ENCODE results near the gene FKTN. TPM values are rescaled to one million over a fixed set of nuclear protein-coding genes. Genes with fewer than 3 reads are reported as not detected.
"Not testable (repeated sequence)": the region's sequence is repeated elsewhere in the genome, so short reads cannot be mapped to it uniquely, and the experiment has no call there.

Gene FKTN
- total RNA-seq (2014; rRNA removed; shearing (Covaris generic)), result 10.4 and 10.5 TPM in 2 replicates
- 12.1 and 14.5 TPM in 2 replicates for polyA plus RNA-seq (2015; cell fraction: cytosol; rRNA removed)
- 31.5 and 32.5 TPM in 2 replicates for polyA plus RNA-seq (2015; cell fraction: nucleus; rRNA removed)

DNA sequence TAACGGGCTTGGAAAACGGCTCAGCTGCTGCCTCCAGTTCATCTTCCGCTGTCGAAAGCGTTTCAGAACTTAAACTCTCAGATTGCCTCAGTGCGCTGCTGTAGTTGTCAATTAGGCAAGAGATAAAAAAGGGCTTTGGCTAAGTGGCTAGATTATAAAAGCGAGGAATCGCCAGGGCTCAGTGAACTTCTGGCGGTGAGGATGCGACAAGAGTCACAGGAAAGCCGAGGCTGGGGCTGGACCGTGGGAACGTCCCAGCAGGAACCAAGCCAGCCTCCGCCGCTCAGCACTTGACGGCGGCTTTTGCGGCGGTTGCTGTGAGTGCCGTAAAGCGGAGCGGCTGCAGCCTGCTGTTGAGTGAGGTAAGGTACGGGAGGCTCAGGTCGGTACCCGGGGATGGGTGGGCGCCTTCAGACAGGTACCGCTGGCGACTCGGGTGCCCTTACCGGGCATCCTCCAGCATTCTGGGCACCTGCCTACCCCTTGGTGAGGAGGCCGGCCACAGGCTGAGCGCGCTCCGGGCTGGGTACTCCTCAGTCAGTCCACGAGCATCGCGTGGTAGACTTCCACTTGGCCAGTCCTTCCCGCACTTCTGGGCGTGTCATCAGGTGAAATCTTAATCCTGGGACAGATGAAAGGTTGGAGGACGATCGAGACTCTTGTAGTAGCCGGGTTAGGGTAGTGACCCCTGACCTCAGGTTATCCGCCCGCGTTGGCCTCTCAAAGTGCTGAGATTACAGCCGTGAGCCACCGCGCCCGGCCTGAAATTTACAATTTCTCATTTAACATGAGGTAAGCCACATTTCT lies at the start of gene FKTN:
Gene FKTN (plus strand): TSS at position 328 of the 807 bp plus-strand sequence. CDS start 16,902 bp downstream, outside the sequence.
- DNase-seq (ENCODE audit: low read depth), result peak; percentile 90

DNA sequence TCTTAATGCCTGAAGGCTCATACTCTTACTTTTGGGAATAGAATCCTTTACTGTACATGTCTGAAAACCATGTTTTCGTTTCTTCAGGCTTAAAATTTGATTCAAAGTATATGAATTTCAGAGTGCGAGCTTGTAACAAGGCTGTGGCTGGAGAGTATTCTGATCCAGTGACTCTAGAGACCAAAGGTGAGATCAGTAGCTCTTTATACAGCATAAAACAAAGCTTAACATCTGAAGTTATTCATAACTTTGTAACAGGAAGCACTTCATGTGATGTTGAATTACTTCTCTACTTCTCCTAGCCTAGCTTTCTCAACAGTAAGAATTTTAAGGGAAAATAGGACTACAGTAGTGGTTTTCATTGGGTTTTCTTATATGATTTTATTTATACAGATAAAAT lies 49.4 kb upstream of the FKTN start:
- no peak for DNase-seq (ENCODE audit: low read depth)

DNA sequence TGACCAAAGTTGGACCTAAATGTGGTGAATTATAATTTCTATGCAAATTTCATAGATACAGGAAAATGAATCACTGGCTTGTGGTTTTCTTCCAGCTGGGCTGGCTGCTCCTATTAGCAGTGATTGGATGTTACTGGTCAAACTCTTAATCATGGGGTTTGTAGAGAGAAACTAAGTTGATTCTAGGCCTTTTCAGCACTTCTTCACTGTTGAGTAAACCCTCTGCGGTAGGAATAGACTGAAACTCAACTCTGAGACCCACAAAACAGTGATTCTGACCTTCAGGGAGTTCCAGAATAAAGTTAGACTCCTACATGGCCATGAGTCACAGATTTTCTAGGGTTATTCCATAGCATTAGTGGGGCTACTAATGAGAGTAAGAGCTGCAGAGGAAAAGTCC lies 47.9 kb upstream of the FKTN start:
- DNase-seq (ENCODE audit: low read depth), result peak; percentile 86

DNA sequence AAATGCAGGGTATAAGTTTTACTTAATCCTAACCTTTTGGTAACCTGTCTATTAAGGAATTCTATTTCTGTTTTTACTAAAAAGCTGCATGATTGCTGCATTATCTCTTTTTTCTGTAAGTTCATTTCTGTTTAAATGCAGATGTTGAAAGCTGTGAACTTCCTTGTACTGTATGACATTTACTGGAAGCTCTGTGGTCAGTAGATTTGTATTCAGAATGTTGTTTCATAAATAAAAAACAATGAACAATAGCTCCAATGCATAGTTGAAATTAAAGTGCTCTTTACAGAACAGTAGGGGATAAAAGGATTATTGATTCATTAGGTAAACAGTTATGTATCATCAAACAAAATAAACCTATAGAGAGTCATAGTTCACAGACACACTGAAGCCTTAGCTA lies 46.5 kb upstream of the FKTN start:
- no peak for DNase-seq (ENCODE audit: low read depth)

DNA sequence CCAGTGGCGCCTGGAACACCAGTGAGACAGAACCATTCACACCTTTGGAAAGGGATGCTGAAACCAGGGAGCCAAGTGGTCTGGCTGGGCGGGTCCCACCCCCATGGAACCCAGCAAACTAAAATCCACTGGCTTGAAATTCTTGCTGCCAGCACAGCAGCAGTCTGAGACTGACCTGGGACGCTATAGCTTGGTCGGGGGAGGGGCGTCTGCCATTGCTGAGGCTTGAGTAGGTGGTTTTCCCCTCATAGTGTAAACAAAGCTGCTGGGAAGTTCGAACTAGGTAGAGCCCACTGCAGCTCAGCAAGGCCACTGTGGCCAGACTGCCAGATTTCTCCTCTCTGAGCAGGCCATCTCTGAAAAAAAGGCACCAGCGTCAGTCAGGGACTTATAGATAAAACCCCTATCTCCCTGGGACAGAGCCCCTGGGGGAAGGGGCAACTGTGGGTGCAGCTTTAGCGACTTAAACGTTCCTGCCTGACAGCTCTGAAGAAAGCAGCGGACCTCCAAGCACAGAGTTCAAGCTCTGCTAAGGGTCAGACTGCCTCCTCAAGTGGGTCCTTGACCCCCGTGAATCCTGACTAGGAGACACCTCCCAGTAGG lies 42.0 kb upstream of the FKTN start:
- no peak for DNase-seq (ENCODE audit: low read depth)

DNA sequence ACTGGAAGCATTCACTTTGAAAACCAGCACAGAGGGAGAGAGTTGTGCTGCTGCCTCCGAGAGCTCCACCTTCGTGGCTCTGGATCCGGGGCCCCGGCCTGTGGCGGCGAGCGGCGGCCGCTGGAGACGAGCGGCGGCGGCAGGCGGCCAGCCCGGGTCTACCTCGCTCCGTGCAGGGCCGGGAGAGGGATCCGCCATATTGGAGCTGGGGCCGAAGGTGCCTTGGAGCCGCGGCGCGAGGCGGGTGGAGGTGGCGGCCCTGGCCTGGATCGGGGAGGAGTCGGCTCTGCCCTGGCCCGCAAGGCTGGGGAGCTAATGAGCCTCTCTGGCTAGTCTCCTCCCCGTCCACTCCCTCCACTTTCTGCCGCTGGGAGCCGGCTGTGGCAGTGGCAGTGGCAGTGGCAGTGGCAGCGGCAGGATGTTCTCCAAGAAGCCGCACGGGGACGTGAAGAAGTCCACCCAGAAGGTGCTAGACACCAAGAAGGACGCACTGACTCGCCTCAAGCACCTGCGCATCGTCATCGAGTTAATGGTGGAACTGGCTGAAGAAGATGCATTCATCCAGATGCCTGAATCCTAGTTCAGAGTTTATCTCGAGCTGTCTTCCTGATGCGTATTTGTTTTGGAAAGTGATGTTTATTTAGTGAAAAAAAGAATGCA lies 38.1 kb upstream of the FKTN start:
- not testable (repeated sequence) for DNase-seq (ENCODE audit: low read depth)

DNA sequence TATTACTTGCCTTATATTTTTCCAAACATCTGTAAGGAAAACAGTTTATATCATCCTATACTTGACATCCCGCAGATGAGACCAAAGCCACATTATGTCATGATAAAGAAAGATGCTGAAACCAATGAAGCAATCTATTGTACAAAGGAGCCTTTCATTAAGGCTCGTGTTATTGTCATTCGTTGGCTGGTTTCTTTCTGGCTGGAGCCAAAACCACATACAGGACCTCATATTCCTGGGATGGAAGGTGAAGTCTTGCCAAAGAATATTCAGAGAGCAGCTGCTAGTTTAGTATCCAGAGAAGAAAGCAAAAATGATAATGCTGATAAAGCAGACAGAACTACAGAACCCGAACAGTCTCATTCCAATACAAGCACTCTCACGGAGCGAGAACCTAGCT lies 36.9 kb upstream of the FKTN start:
- not testable (repeated sequence) for DNase-seq (ENCODE audit: low read depth)

DNA sequence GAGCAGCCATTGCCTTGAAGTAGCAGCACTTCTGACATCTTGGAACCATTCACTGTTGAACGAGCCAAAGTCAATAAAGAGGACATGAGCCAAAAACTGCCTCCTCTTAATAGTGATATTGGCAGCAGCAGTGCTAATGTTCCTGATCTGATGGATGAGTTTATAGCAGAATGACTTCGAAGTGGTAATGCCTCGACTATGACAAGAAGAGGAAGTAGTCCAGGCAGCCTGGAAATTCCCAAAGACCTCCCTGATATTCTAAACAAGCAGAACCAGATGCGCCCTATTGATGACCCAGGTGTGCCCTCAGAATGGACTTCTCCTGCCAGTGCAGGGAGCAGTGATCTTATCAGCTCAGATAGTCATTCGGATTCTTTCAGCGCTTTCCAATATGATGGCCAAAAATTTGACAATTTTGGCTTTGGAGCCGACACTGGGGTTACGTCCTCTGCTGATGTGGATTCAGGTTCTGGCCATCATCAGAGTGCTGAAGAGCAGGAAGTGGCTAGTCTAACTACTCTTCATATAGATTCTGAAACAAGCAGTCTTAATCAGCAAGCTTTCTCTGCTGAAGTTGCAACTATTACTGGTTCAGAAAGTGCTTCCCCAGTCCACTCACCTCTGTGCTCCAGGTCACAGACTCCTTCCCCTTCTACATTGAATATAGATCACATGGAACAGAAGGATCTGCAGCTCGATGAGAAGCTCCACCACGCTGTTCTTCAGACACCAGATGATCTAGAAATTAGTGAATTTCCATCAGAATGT lies 35.1 kb upstream of the FKTN start:
- DNase-seq (ENCODE audit: low read depth), result not testable (repeated sequence)

DNA sequence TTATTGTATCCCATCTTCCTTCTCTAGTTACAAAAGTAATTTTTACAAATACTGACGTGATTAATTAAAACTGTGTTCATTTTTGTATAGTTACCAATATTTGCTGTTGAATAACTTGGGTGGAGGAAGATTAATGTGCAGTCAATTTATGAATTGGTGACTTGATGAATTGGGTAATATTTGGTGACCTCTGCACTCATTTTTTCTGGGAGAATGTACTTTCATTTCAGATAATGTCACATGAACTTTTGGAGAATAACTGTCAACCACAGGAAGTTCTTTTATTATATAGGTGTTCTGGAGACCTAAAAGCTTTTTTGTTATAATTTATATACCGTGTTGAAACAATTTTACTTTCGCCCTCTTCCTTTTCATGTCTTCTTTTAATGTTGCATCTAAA lies 26.4 kb upstream of the FKTN start:
- DNase-seq (ENCODE audit: low read depth), result no peak

DNA sequence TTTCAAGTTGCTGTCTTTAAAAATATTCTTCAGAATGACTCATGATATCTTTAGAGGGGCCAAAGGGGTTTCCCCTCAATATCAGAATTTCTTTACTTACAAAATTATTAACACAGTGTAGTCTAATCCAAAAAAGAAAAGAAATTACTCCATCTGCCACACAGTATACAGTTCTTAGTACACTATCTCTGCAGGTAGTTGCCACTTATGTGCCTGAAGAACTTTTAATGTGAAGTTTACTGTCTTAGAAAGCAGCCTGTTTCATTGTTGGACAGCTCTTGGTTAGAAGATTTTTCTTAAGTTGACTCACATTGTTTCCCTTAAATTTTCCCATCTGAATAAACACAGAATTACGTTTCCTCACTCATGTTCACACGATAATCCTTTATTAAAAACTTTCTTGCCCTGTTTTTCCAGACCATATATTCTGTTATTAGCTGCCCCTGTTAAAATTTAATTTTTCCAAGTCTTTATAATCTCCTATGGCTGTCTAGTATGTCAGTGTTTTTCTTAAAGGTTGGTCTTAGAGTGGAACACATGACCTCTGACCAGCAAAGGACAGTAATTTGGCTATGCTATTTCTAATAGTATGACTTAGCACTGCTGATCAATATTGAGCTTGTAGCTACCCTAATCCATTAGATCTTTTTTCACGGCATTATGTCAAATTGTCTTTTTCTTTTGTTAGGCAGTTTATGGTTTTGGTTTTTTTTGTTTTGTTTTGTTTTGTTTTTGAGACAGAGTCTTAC lies 21.8 kb upstream of the FKTN start:
- DNase-seq (ENCODE audit: low read depth), result no peak

DNA sequence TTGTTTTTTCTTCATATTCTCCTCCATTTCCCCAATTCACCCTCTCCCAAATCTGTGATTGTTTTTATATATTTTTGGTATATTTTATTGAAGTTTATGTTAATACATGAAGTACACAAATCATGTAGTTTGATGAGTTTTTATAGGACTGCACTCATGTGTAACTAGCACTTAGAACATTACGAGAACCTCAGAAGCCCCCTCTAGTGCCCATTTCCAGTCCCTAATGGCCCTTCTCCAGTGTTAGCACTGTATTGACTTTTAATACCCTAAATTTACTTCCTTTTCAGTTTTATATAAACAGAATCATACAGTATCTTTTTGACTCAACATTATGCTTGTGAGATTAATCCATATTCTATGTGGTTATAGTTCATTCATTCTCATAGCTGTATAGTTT lies 18.5 kb upstream of the FKTN start:
- DNase-seq (ENCODE audit: low read depth), result no peak

DNA sequence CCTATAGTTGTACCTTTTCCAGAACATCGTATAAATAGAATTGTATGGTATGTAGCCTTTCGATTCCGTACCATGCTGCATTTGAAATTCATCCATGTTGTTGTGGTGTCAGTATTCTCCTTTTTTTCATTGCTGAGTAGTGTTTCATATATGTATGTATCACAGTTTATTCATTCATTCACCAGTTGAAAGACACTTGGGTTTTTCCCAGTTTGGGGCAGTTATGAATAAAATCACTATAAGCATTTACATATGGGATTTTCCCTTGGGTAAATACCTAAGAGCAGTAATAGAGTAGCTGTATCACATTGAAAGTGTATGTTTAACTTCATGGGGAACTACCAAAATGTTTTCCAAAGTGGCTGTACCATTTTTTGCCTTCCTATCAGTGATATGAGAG lies 16.1 kb upstream of the FKTN start:
- DNase-seq (ENCODE audit: low read depth), result no peak

DNA sequence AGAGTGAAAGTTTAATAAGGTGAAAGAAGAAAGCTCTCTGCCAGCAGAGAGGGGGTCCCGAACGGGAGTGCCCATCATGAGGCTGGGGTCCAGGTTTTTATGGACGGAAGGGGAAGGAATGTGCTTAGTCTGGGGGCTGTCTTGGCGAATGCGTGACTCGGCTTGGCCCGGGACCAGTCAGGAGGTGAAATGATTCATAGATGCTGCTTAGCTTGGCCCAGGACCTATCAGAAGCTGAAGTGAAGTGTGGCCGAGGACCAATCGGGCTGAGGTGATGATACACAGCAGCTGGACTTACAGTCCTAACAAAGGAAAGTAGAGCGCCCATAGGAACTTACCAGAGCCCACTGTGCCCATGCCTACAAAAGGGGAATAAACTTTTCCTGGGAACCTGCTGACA lies 3.9 kb upstream of the FKTN start:
- no peak for DNase-seq (ENCODE audit: low read depth)

DNA sequence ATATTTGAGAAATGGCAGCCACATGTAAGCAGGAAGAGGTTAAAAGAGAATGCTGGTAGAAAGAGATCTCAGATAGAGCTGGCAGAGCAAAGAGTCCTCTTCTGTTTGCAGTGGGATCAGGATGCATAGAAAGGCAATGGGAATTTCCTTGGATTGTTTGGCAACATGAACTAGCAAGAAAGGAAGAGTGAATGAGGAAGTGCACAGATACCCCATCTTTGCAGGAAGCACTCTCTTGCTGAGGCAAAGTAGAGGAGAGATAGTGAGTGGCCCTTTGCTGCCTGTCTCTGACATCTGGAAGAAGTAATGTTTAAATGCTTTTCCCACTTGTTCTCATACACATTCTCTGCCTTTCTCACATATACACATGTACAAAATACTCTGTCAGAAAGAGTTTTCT lies 14.5 kb downstream of the FKTN start:
- no peak for DNase-seq (ENCODE audit: low read depth)

DNA sequence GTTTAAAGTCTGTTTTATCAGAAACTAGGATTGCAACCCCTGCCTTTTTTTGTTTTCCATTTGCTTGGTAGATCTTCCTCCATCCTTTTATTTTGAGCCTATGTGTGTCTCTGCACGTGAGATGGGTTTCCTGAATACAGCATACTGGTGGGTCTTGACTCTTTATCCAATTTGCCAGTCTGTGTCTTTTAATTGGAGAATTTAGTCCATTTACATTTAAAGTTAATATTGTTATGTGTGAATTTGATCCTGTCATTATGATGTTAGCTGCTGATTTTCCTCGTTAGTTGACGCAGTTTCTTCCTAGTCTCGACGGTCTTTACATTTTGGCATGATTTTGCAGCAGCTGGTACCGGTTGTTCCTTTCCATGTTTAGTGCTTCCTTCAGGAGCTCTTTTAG lies 22.0 kb downstream of the FKTN start:
- DNase-seq (ENCODE audit: low read depth), result not testable (repeated sequence)

DNA sequence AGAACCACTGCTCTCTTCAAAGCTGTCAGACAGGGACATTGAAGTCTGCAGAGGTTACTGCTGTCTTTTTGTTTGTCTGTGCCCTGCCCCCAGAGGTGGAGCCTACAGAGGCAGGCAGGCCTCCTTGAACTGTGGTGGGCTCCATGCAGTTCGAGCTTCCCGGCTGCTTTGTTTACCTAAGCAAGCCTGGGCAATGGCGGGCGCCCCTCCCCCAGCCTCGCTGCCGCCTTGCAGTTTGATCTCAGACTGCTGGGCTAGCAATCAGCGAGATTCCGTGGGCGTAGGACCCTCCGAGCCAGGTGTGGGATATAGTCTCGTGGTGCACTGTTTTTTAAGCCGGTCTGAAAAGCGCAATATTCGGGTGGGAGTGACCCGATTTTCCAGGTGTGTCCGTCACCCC lies 23.6 kb downstream of the FKTN start:
- not testable (repeated sequence) for DNase-seq (ENCODE audit: low read depth)

DNA sequence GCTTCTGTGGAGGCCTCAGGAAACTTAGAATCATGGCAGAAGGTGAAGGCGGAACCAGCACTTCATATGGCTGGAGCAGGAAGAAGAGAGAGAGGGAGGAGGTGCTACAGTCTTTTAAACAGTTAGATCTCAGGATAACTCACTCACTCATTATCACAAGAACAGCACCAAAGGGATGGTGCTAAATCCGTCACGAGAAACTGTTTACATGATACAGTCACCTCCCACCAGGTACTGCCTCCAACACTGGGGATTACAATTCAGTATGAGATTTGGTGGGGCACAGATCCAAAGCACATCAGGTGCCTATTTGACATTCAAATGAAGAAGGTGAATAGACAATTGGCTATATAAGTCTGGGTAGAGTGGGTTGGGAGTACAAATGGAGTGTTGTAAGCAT lies 35.2 kb downstream of the FKTN start:
- DNase-seq (ENCODE audit: low read depth), result no peak

DNA sequence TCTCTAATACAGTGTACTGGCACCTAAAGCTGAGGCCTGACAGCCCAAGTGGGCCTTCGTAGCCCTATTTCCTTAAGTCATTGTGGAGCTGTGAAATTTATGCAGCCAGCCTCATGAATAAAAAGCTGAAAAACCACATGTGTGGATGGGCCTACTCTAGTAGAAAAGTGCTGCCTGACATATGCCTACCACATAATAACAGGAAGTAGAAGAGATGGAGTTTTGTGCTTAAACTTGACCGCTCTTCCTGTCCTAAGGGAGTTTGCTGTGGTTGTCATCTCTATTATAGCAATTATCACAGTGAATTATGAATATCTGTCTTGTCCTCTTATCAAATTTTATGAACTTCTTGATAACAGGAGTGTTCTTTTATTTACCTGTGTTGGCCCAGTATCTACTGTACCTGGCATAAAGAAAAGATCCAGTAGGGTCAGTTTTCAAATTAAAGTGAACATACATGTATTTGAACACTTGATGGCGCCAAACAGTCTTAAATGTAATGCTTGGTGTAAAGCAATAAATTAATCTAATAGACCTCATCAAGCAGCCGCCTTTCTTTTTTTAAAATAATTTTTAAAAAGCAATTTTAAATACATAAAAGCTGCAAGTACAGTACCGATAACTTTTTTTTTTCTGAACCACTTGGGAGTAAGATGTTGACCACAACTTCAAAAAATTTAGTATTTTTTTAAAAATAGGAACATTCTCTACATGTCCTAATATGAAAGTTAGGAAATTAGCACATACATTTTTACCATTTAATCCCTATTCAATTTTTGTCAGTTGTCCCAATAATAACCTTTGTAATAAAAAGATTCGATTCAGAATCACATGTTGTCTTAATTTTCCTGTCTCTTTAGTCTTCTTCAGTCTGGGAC lies 51.0 kb downstream of the FKTN start:
- DNase-seq (ENCODE audit: low read depth), result peak; percentile 32

DNA sequence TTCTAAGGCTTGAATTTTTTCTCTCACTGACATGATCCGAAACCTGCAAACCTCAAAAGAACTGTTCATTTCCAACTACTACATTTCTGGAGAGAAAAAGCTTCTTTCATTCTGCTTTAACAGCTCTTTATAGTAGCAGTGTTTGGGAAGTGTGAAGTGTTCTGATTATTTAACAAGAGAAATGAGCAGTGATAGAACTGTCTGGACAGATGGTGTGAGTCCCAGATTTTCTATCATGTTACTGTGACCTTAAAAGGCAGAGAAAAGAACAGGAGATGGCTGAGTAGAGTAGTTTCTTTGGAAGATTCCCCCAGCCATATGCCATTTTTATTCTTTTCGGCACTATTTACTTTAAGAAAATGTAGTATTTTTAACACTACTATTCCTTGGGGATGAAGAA lies 63.1 kb downstream of the FKTN start:
- no peak for DNase-seq (ENCODE audit: low read depth)

DNA sequence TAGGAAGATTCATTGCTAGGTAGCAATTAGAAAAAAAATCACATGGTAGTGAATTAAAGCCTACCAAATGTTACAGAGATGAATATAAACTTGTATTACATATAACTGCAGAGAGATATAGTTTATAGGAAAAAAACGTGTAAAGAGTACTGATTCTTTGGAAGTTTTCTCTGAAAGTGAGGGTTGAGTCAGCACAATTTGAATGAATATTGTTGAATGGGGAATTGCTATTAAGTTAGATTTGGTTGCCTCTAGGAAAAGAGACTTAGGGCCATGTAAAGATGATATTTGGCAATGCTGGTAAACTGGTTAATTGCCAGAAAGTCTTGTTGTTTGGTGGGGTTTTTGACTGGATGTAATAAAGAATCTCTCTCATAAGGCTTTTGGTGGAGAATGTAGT lies 67.2 kb downstream of the FKTN start:
- no peak for DNase-seq (ENCODE audit: low read depth)

All from HT1080 (cell line).